ENCODE results near the gene NMUR1.
"Not testable (repeated sequence)": the region's sequence is repeated elsewhere in the genome, so short reads cannot be mapped to it uniquely, and the experiment has no call there.

DNA sequence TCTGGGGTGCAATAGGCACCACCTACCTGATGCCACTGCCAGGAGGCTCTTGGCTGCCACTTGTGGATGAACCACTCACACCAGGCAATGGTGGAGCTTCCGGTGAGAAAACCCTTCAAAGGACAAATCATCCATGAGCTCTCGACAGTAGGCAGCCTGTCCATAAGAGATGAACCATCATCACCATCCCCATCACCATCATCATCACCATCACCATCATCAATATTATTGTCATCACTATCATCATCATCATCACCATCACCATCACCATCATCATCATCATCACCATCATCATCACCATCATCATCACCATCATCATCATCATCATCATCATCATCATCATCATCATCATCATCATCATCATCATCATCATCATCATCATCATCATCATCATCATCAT is 48.4 kb upstream of the NMUR1 start:
- TF ChIP-seq, protein P1, sequence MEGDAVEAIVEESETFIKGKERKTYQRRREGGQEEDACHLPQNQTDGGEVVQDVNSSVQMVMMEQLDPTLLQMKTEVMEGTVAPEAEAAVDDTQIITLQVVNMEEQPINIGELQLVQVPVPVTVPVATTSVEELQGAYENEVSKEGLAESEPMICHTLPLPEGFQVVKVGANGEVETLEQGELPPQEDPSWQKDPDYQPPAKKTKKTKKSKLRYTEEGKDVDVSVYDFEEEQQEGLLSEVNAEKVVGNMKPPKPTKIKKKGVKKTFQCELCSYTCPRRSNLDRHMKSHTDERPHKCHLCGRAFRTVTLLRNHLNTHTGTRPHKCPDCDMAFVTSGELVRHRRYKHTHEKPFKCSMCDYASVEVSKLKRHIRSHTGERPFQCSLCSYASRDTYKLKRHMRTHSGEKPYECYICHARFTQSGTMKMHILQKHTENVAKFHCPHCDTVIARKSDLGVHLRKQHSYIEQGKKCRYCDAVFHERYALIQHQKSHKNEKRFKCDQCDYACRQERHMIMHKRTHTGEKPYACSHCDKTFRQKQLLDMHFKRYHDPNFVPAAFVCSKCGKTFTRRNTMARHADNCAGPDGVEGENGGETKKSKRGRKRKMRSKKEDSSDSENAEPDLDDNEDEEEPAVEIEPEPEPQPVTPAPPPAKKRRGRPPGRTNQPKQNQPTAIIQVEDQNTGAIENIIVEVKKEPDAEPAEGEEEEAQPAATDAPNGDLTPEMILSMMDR (IDR thresholded peaks at IDR 0.05), result not testable (repeated sequence)
- TF ChIP-seq POLR2A, POLR2AphosphoS5 (IDR thresholded peaks at IDR 0.05): not testable (repeated sequence)
